Measurements from ENCODE around the gene FAM3C. TPM values are rescaled to one million over a fixed set of nuclear protein-coding genes. Genes with fewer than 3 reads are reported as not detected.

Gene FAM3C
- total and polyA plus RNA-seq, 12 donors, result 17.1 to 138 (median 36.8) TPM

DNA sequence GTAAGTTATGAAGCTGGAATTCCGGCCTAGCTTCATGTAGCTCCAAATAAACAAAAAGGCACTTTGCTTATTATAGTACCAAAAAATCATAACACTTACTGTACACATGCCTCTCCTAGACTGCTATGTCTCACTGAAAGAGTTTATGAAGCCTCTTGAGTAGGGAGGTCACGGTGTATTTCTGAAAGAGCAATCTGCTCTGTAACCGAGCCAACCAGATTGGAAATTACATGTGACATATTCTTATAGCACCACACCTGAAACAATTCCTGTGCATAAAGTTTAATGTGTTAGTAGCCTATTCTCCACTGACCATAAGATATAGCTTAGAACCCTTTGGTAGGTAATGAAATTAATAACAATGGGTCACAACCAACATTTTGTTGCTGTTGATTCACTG, 1.3 kb upstream of the FAM3C start:
- Histone ChIP-seq H3K27me3 (no peaks in the 10 kb centered on the region), H3K4me1 (replicated peaks in 1 of 2) (peaks cover 0 to 32% of the 10 kb centered on the region in 2 donors), H3K36me3 (replicated peaks in 1 of 2) (no peaks in the 10 kb centered on the region), H3K27ac (peak overlapping the region in 1 of 5 donors; percentile 89), H3K9me3 (replicated peaks in 1 of 3) (no peaks in the 10 kb centered on the region), H3K4me3 (no peak overlapping the region)
- intact Hi-C loops (cut with DNase I), result no loop called here
- WGBS, 4 donors, result 91 to 96% (median 95%) methylated on average over 3 of the region's 3 CpGs
- DNase-seq, result no peak
- TF ChIP-seq, protein P1, sequence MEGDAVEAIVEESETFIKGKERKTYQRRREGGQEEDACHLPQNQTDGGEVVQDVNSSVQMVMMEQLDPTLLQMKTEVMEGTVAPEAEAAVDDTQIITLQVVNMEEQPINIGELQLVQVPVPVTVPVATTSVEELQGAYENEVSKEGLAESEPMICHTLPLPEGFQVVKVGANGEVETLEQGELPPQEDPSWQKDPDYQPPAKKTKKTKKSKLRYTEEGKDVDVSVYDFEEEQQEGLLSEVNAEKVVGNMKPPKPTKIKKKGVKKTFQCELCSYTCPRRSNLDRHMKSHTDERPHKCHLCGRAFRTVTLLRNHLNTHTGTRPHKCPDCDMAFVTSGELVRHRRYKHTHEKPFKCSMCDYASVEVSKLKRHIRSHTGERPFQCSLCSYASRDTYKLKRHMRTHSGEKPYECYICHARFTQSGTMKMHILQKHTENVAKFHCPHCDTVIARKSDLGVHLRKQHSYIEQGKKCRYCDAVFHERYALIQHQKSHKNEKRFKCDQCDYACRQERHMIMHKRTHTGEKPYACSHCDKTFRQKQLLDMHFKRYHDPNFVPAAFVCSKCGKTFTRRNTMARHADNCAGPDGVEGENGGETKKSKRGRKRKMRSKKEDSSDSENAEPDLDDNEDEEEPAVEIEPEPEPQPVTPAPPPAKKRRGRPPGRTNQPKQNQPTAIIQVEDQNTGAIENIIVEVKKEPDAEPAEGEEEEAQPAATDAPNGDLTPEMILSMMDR (IDR thresholded peaks at IDR 0.05), result no peak
- TF ChIP-seq POLR2A (IDR thresholded peaks at IDR 0.05), result no peak

- 1 to 4% (median 2%) methylated on average over 6 to 30 of the region's 30 CpGs for WGBS, 4 donors
- Histone ChIP-seq H3K9me3 (replicated peaks in 1 of 3) (no peaks in the 10 kb centered on the region), H3K36me3 (replicated peaks in 1 of 2) (no peaks in the 10 kb centered on the region), H3K27ac (peak overlapping the region in 4 of 5 donors; percentile 78 to 93 (median 84)), H3K27me3 (no peaks in the 10 kb centered on the region), H3K4me3 (peak overlapping the region; percentile 40 to 89 (median 62)), H3K4me1 (replicated peaks in 1 of 2) (peaks cover 0 to 32% of the 10 kb centered on the region in 2 donors)
- intact Hi-C loops (cut with DNase I), result no loop called here
- peak in 4 of 7 donors; percentile 14 to 46 (median 22) for DNase-seq
- no peak for TF ChIP-seq POLR2A (IDR thresholded peaks at IDR 0.05)
- TF ChIP-seq, protein P1 (IDR thresholded peaks at IDR 0.05), result no peak
Observed at GRCh38 chr7:121395494-121395960, 581 bp downstream of the FAM3C start.

- no peaks in the 10 kb centered on the region for H3K9me3 ChIP-seq (replicated peaks in 1 of 3)
- no peaks in the 10 kb centered on the region for H3K27me3 ChIP-seq
- peak in 6 of 7 donors; percentile 29 to 62 (median 42) for DNase-seq
- H3K27ac ChIP-seq, result no peak overlapping the region
- intact Hi-C loops (cut with DNase I), result no loop called here
- TF ChIP-seq, protein P1 (IDR thresholded peaks at IDR 0.05), result no peak
- no peak for TF ChIP-seq POLR2A (IDR thresholded peaks at IDR 0.05)
- WGBS, 4 donors, result 22 to 34% (median 30%) methylated on average over 7 of the region's 7 CpGs
- no peaks in the 10 kb centered on the region for H3K36me3 ChIP-seq (replicated peaks in 1 of 2)
- peak overlapping the region in 1 of 4 donors; percentile 89 for H3K4me3 ChIP-seq
- peaks cover 0 to 32% of the 10 kb centered on the region in 2 donors for H3K4me1 ChIP-seq (replicated peaks in 1 of 2)
Observed at GRCh38 chr7:121394709-121395140, 1.4 kb downstream of the FAM3C start.

DNA sequence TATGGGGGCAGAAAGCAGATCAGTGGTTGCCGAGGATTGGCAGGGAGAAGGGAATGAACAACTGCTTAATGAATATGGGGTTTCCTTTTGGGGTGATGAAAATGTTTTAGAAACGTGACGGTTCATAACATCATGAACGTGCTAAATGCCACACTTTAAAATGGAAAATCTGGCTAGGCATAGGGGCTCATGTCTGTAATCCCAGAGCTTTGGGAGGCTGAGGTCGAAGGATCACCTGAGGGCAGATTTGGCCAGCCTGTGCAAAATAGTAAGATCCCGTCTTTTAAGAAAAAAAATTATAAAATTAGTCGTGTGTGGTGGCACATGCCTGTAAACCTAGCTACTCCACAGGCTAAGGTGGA, 3.1 kb downstream of the FAM3C start:
- intact Hi-C loops (cut with DNase I), result no loop called here
- TF ChIP-seq, protein P1 (IDR thresholded peaks at IDR 0.05), result no peak
- TF ChIP-seq POLR2A (IDR thresholded peaks at IDR 0.05), result no peak
- WGBS, 4 donors, result 86 to 94% (median 91%) methylated on average over 7 of the region's 7 CpGs

More for the DNA sequence above, 3.1 kb downstream of the FAM3C start:
- no peaks in the 10 kb centered on the region for H3K9me3 ChIP-seq (replicated peaks in 1 of 3)
- no peak overlapping the region for H3K4me3 ChIP-seq
- H3K4me1 ChIP-seq (replicated peaks in 1 of 2), result peaks cover 0 to 32% of the 10 kb centered on the region in 2 donors
- H3K27ac ChIP-seq, result no peak overlapping the region
- H3K27me3 ChIP-seq, result no peaks in the 10 kb centered on the region
- no peaks in the 10 kb centered on the region for H3K36me3 ChIP-seq (replicated peaks in 1 of 2)
- no peak for DNase-seq
